22Rv1 (cell line): Measurements from ENCODE around the gene ACLY.

Experiments
- ZFX ChIP-seq: fragments of 450-650 bp; IDR thresholded peaks from 2 replicates; pipeline ENCODE4 v1.6.1; 2017; ENCODE audit warnings: antibody characterized with exemption, borderline replicate concordance
- TF ChIP-seq, protein P1 (sequence below): fragments of 450-650 bp; IDR thresholded peaks from 2 replicates; pipeline ENCODE4 v1.5.1; 2017; ENCODE audit warnings: mild to moderate bottlenecking

DNA sequence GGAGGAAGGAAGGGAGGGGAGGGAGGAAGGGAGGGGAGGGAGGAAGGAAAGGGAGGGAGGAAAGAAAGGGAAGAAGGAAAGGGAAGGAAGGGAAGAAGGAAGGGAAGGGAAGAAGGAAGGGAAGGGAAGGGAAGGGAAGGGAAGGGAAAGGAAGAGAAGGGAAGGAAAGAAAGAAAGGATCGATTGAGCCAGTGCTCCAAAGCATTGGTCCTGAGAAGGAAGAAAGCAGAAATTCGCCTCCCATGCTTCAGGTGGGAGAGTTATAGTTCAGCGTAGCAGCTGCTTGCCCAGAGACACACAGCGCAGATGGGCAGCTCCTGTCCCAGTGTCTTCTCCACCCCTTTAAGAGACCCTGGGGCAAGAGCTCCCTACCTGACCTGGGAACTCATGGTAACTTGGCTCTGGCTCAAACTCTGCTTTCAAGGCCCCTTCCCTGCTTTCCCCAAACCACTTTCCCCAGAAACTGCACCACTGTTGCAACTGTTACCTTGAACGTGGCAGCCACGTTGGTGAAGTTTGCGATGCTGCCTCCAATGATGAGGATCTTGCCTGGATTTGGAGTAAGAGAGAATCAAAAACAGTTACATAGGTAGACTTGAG is 14.4 kb downstream of the ACLY start:
- TF ChIP-seq, protein P1, sequence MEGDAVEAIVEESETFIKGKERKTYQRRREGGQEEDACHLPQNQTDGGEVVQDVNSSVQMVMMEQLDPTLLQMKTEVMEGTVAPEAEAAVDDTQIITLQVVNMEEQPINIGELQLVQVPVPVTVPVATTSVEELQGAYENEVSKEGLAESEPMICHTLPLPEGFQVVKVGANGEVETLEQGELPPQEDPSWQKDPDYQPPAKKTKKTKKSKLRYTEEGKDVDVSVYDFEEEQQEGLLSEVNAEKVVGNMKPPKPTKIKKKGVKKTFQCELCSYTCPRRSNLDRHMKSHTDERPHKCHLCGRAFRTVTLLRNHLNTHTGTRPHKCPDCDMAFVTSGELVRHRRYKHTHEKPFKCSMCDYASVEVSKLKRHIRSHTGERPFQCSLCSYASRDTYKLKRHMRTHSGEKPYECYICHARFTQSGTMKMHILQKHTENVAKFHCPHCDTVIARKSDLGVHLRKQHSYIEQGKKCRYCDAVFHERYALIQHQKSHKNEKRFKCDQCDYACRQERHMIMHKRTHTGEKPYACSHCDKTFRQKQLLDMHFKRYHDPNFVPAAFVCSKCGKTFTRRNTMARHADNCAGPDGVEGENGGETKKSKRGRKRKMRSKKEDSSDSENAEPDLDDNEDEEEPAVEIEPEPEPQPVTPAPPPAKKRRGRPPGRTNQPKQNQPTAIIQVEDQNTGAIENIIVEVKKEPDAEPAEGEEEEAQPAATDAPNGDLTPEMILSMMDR: no peak
- no peak for TF ChIP-seq ZFX
